A549 treated with GW870086 at 1 μM for 4 hours (cell line): ENCODE measurements around the gene AJAP1. TPM values are rescaled to one million over a fixed set of nuclear protein-coding genes. Genes with fewer than 3 reads are reported as not detected.

Experiments
- total RNA-seq: library from RNA; stranded (reverse); fragments of 200-300 nt; extraction: Qiagen RNA extraction; gene quantifications from 5 replicates; pipeline ENCODE4 v1.2.3, GENCODE V29; 2022; ENCODE audit warnings: low read depth

Gene AJAP1, protein sequence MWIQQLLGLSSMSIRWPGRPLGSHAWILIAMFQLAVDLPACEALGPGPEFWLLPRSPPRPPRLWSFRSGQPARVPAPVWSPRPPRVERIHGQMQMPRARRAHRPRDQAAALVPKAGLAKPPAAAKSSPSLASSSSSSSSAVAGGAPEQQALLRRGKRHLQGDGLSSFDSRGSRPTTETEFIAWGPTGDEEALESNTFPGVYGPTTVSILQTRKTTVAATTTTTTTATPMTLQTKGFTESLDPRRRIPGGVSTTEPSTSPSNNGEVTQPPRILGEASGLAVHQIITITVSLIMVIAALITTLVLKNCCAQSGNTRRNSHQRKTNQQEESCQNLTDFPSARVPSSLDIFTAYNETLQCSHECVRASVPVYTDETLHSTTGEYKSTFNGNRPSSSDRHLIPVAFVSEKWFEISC
- not detected in 5 replicates for total RNA-seq

DNA sequence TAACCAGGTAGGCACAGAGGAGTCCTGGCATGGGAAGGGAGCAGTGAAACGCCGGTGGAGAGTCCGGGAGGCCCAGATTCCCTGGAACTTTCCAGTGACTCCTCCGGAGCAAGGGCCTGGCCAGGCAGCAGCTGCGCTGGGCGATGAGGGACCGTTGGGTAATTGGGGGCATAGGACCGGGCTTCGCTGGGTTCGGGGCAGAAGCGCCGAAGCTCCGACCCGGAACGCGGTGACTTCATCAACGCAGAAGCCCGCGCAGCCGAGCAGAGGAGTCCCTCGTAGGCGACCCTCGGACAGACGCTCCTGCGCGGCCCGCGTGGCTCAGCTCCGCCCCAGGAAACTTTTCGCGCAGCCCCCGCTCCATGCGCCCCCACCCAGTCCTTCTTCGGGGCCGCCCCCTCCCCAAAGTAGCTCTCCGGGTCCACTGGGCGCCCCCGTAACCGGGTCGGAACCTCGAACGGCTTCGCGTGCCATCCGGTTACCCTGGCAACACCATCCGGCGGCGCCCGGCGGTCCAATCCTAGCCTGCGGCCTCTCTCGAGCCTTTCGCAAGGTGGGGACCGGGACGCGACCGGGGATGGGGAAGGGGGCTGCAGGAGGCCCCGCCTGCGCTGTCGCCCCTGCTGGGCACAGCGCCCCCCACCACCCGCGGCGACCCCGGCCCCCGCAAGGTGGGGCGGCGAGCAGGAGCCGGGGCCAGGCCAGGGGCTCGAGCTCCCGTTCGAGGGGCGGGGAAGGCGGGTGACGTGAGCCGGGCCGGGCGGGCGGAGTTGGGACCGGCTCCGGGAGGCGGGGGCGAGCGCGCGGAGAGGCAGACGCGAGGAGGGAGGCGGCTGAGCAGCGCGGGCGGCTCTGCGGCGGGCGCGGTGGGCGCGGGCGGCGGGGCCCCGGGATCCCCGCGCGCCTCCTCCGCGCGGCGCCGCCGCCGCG is at the start of gene AJAP1:
AJAP1 (plus strand) TSS at position 814 of the 930 bp plus-strand sequence. CDS start 817 bp downstream, outside the sequence.

